Measurements from ENCODE around the gene LEP.

DNA sequence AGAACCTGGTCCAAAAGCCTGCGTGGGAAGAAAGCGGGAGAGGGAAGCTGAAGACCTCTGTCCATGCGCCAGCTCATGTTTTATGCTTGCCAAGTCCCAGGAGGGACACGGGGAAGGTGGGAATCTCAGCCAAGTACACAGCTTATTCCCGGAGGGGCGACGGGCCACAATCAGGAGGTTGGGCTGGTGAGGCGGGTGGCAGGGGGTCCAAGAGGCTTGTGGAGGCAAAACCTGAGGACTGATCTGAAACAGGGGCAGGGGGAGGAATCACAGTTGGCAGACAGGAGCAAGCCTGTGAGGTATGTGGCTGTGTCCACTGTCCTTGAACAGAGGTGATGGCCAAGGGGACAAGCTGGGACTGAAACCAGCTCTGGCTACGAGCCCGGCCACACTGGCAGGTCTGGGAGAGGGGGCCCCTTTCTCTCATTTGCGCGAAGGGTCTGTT is 38.0 kb upstream of the LEP start:
- TF ChIP-seq, protein P1, sequence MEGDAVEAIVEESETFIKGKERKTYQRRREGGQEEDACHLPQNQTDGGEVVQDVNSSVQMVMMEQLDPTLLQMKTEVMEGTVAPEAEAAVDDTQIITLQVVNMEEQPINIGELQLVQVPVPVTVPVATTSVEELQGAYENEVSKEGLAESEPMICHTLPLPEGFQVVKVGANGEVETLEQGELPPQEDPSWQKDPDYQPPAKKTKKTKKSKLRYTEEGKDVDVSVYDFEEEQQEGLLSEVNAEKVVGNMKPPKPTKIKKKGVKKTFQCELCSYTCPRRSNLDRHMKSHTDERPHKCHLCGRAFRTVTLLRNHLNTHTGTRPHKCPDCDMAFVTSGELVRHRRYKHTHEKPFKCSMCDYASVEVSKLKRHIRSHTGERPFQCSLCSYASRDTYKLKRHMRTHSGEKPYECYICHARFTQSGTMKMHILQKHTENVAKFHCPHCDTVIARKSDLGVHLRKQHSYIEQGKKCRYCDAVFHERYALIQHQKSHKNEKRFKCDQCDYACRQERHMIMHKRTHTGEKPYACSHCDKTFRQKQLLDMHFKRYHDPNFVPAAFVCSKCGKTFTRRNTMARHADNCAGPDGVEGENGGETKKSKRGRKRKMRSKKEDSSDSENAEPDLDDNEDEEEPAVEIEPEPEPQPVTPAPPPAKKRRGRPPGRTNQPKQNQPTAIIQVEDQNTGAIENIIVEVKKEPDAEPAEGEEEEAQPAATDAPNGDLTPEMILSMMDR (conservative IDR thresholded peaks at IDR 0.05 in 1 of 2, IDR thresholded peaks at IDR 0.05 in 1 of 2; ENCODE audit: low read depth in 1 of 2, low read length in 2 of 2), result no peak
- TF ChIP-seq EZH2 (IDR thresholded peaks at IDR 0.05; ENCODE audit: low read length, missing control alignments), result no peak
